Measurements from ENCODE around the gene ATE1. TPM values are rescaled to one million over a fixed set of nuclear protein-coding genes. Genes with fewer than 3 reads are reported as not detected.

Gene ATE1
- total RNA-seq, 1 donor from 2014 or later = 33.0 TPM

GRCh38 chr10:121692626-121693025 lies 235.2 kb downstream of the ATE1 start:
- no peaks in the 10 kb centered on the region for H3K27me3 Mint-ChIP-seq (ENCODE audit: low read depth)
- no peaks in the 10 kb centered on the region for H3K36me3 Mint-ChIP-seq
- H3K9me3 Mint-ChIP-seq = no peaks in the 10 kb centered on the region
- TF ChIP-seq CTCF (IDR thresholded peaks at IDR 0.05; ENCODE audit: unreplicated experiment) = no peak
- no peak for DNase-seq (ENCODE audit: low spot score in 2 of 2, unreplicated experiment in 2 of 2)
- H3K4me1 Mint-ChIP-seq = peaks cover 23% of the 10 kb centered on the region
- H3K4me3 Mint-ChIP-seq = no peak overlapping the region
- no peak overlapping the region for H3K27ac Mint-ChIP-seq

- no peaks in the 10 kb centered on the region for H3K36me3 Mint-ChIP-seq
- H3K4me3 Mint-ChIP-seq = no peak overlapping the region
- no peak for TF ChIP-seq CTCF (IDR thresholded peaks at IDR 0.05; ENCODE audit: unreplicated experiment)
- H3K27ac Mint-ChIP-seq = no peak overlapping the region
- no peaks in the 10 kb centered on the region for H3K9me3 Mint-ChIP-seq
- no peak for DNase-seq (ENCODE audit: low spot score in 2 of 2, unreplicated experiment in 2 of 2)
- peaks cover 5% of the 10 kb centered on the region for H3K27me3 Mint-ChIP-seq (ENCODE audit: low read depth)
- peaks cover 19% of the 10 kb centered on the region for H3K4me1 Mint-ChIP-seq
These were observed 236.9 kb downstream of the ATE1 start for GRCh38 chr10:121690970-121691369.

Other genes starting within 250 kb of the ATE1 start
- 41.7 to 46.9 TPM (median 44.4 TPM) in 3 replicates for gene NSMCE4A, start 47.2 kb upstream of the ATE1 start, total RNA-seq
- 25.5 to 30.3 TPM (median 27.7 TPM) in 3 replicates for gene TACC2, start 61.1 kb upstream of the ATE1 start, total RNA-seq

Data from mesothelial cell of epicardium (in vitro differentiated cells).